HCT116 (cell line): ENCODE data around the gene MRPL36.

Source experiments
- ATF3 ChIP-seq: IDR thresholded peaks from 2 replicates; pipeline ENCODE4 v1.6.1; 2012
- CTCF ChIP-seq, 3 experiments: fragments of 200-600 bp in 1 of 3; sonication (generic) in 1 of 3; IDR thresholded peaks in 2 of 3; conservative IDR thresholded peaks in 1 of 3; 2 replicates each; pipeline ENCODE4 v1.5.1; 2012 to 2017; ENCODE audit warnings: low read depth in 2 of 3, low read length in 2 of 3, antibody characterized with exemption in 1 of 3, borderline replicate concordance in 1 of 3, control low read depth in 1 of 3, mild to moderate bottlenecking in 1 of 3, mixed read lengths in 1 of 3, mixed run types in 1 of 3, moderate library complexity in 1 of 3; ENCODE audit not compliant: insufficient read depth in 1 of 3
- EZH2 ChIP-seq: fragments of 200-600 bp; sonication (generic); IDR thresholded peaks from 2 replicates; pipeline ENCODE4 v1.6.1; 2017; ENCODE audit warnings: antibody characterized with exemption, mixed run types
- EZH2phosphoT487 ChIP-seq: fragments of 200-600 bp; IDR thresholded peaks from 2 replicates; pipeline ENCODE4 v1.6.1; 2018; ENCODE audit warnings: antibody characterized with exemption, borderline replicate concordance
- JUND ChIP-seq: IDR thresholded peaks from 2 replicates; pipeline ENCODE4 v1.6.1; 2012
- MAX ChIP-seq: IDR thresholded peaks from 2 replicates; pipeline ENCODE4 v1.6.1; 2012
- POLR2A ChIP-seq: IDR thresholded peaks from 2 replicates; pipeline ENCODE4 v1.7.0; 2011; ENCODE audit warnings: borderline replicate concordance; ENCODE audit not compliant: insufficient read depth, insufficient read length; ENCODE audit errors: extremely low read depth
- RAD21 ChIP-seq: IDR thresholded peaks from 2 replicates; pipeline ENCODE4 v1.6.1; 2012; ENCODE audit warnings: low read depth, mild to moderate bottlenecking
- SP1 ChIP-seq: IDR thresholded peaks from 2 replicates; pipeline ENCODE4 v1.6.1; 2012; ENCODE audit warnings: low read depth
- SRF ChIP-seq: IDR thresholded peaks from 2 replicates; pipeline ENCODE4 v1.6.1; 2012; ENCODE audit warnings: low read depth
- YY1 ChIP-seq: IDR thresholded peaks from 2 replicates; pipeline ENCODE4 v1.6.1; 2011; ENCODE audit warnings: low read length, low read depth, moderate library complexity, mild to moderate bottlenecking; ENCODE audit not compliant: insufficient replicate concordance; ENCODE audit errors: extremely low read depth
- ZBTB33 ChIP-seq: IDR thresholded peaks from 2 replicates; pipeline ENCODE4 v1.6.1; 2011; ENCODE audit warnings: mild to moderate bottlenecking, low read length, moderate library complexity; ENCODE audit not compliant: insufficient replicate concordance; ENCODE audit errors: extremely low read depth
- ZFX ChIP-seq: fragments of 450-650 bp; IDR thresholded peaks from 2 replicates; pipeline ENCODE4 v1.6.1; 2017
- ZNF274 ChIP-seq: fragments of 200-500 bp; sonication (Bioruptor generic); IDR thresholded peaks from 2 replicates; pipeline ENCODE4 v1.6.1; 2014; ENCODE audit warnings: mild to moderate bottlenecking, low read depth, low read length, inconsistent platforms

- TF ChIP-seq CTCF (IDR thresholded peaks at IDR 0.05 in 2 of 3, conservative IDR thresholded peaks at IDR 0.05 in 1 of 3; ENCODE audit: borderline replicate concordance in 1 of 3, insufficient read depth in 1 of 3, low read depth in 2 of 3, low read length in 2 of 3) = no peak
- no peak for TF ChIP-seq ZNF274
- TF ChIP-seq EZH2phosphoT487 = no peak
- no peak for TF ChIP-seq YY1
- no peak for TF ChIP-seq EZH2
- TF ChIP-seq RAD21 = no peak
- no peak for TF ChIP-seq POLR2A
- no peak for TF ChIP-seq ATF3
- no peak for TF ChIP-seq SP1
- TF ChIP-seq MAX = no peak
- TF ChIP-seq ZBTB33 = no peak
- no peak for TF ChIP-seq JUND
- no peak for TF ChIP-seq SRF
- no peak for TF ChIP-seq ZFX
Observed at GRCh38 chr5:1770443-1770802, 29.2 kb downstream of the MRPL36 start.
